ENCODE measurements around the gene GLCCI1.

DNA sequence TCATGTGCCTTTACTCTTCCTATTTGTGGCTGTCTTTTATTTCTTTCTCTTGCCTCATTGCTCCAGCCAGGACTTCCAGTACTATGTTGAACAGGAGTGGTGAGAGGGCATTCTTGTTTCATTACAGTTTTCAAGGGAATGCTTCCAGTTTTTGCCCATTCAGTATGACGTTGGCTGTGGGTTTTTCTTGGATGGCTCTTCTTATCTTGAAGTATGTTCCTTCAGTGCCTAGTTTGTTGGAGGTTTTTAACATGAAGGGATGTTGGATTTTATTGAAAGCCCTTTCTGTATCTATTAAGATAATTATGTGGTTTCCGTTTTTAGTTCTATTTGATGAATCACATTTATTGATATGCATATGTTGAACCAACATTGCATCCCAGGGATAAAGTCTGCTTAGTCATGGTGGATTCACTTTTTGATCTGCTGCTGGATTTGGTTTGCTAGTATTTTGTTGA is 96.8 kb downstream of the GLCCI1 start:
- TF ChIP-seq EZH2 (IDR thresholded peaks at IDR 0.05; ENCODE audit: low read depth, low read length, severe bottlenecking) (no peak), POLR2A (IDR thresholded peaks at IDR 0.05; ENCODE audit: control extremely low read depth in 1 of 2, low read depth in 2 of 2, low read length in 2 of 2) (no peak)
- TF ChIP-seq, protein P1, sequence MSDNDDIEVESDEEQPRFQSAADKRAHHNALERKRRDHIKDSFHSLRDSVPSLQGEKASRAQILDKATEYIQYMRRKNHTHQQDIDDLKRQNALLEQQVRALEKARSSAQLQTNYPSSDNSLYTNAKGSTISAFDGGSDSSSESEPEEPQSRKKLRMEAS (IDR thresholded peaks at IDR 0.05), result no peak
- TF ChIP-seq, protein P2, sequence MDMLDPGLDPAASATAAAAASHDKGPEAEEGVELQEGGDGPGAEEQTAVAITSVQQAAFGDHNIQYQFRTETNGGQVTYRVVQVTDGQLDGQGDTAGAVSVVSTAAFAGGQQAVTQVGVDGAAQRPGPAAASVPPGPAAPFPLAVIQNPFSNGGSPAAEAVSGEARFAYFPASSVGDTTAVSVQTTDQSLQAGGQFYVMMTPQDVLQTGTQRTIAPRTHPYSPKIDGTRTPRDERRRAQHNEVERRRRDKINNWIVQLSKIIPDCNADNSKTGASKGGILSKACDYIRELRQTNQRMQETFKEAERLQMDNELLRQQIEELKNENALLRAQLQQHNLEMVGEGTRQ (IDR thresholded peaks at IDR 0.05; ENCODE audit: low read length), result no peak
